Measurements from ENCODE around the gene CLTRN.
"Not testable (repeated sequence)": the region's sequence is repeated elsewhere in the genome, so short reads cannot be mapped to it uniquely, and the experiment has no call there.

The CLTRN gene, protein sequence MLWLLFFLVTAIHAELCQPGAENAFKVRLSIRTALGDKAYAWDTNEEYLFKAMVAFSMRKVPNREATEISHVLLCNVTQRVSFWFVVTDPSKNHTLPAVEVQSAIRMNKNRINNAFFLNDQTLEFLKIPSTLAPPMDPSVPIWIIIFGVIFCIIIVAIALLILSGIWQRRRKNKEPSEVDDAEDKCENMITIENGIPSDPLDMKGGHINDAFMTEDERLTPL

GRCh38 chrX:15664487-15665444 is at the start of gene CLTRN:
Gene CLTRN (minus strand): TSS chrX:15664805. CDS start chrX:15664775, 30 bp downstream.
- no peak for DNase-seq (ENCODE audit: low spot score)

DNA sequence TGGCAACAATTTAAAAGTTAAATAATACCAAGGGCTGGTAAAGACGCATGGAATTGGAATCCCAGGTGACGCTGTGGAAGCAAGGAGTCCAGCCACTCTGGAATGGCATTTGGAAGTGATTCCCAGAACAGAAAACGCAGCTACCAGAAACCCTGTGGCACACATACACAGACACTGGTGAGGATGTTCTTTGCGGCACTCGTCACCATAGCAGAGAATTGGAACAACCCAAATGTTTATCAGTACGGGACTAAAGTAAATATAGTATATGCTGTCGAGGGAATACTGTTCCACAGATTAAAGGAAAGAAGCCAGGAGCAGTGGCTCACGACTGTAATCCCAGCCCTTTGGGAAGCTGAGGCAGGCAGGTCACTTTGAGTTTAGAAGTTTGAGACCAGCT is 39.7 kb upstream of the CLTRN start:
- not testable (repeated sequence) for DNase-seq (ENCODE audit: low spot score)

DNA sequence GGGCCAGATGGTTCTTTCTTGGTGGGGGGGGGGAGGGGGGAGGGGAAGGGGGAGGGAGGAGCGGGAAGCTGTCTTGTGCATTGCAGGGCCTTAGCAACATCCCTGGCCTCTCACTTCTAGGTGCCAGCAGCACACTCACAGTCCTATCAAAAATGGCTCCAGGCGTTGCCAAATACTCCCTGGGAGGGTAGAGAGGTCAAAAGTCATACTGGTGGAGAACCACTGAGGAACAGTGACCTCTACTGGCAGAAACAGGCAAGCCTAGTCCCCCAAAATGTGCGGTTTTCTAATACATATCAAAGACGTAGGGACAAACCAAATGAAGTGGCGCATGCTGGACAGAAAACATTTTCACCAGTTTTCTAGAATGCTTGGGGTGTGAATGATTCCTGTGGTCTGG is 39.2 kb upstream of the CLTRN start:
- DNase-seq (ENCODE audit: low spot score) = not testable (repeated sequence)

DNA sequence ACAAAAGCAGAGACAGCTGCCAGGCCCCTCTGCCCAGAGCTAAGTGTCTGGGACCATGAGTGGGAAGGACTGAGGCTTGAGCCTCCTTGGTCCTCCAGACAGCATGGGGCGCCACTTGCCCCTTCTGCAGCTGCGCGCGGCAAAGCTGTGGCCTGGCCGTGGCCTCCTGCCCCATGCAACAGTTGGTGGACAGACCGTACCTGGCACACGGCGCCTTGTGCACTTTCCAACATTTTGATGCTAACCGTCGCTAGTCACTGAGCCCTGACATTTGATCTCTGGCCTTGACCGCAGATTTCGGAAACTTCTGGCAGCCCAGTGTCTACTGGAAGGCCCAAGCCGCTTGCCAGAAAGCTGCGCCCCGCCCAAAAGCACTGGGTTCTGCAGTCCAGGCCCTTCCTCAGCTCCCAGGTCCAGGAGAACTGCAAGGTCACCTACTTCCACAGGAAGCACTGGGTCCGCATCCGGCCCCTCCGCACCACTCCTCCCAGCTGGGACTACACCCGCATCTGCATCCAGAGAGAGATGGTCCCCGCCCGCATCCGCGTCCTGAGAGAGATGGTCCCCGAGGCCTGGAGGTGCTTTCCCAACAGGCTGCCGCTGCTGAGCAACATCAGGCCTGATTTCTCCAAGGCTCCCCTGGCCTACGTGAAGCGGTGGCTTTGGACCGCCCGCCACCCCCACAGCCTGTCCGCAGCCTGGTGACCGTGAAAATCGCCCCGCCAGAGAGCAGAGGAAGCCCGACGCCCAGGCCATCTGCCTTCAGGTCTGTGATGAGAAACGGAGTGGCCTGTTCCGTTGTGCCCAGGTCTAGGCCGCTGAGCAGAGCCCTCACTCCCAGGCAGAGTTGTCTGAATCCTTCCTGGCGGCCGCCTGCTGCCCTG is 38.1 kb upstream of the CLTRN start:
- no peak for DNase-seq (ENCODE audit: low spot score)

DNA sequence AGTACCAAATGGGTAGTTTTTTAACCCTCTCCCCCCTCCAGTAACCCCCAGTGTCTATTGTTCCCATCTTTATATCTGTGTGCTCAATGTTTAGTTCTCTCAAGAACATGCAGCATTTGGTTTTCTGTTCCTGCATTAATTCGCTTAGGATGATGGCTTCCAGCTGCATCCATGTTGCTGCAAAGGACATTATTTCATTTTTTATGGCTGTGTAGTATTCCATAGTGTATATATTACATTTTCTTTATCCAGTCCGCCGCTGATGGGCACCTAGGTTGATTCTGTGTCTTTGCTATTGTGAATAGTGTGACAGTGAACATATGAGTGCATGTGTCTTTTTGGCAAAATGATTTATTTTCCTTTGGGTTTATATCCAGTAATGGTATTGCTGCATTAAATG is 31.9 kb upstream of the CLTRN start:
- DNase-seq (ENCODE audit: low spot score) = no peak

DNA sequence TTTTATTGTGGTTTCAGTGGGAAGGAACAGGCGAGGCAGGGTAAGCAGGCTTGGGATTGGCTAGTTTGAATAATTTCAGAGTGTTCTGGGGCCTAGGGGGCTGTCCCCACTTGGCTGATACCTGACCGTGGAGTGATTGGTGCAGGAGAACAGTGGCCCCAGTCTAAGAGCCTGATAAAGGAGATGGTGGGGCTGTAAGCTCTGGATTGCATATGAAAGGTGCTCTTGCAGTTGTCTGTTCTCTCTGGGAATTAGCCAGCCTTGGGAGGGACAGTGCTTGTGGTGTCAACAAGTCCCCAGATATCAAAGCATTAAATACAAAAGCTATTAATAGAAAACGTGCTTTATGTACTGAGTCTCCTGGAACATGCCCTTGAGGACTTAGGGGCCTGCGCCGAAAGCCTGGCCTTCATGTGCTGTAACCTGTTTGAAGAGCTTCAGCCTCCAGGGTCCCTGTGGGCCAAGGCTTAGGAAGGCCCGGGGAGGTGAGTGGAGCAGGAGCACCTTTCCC is 30.4 kb upstream of the CLTRN start:
- no peak for DNase-seq (ENCODE audit: low spot score)

- DNase-seq (ENCODE audit: low spot score) = no peak
Observed at GRCh38 chrX:15686818-15687685, 22.4 kb upstream of the CLTRN start.

DNA sequence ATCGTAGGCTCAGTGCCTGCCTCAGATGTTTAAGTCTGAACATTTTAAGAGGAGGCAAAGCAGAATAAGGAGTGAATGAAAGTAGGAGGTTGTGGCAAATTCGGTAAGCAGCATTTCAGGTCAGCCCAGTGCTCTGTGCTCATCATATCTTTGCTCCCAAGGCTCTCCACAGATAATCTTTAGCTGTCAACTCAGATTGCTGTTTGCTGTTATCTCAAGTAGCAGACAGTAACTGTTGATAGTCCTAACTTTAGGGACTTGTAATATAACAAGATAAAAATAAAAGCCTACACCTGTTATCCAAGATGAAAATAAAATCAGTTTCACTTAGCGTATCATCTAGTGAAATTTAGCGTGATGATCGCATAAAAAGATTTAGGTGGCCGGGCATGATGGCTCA is 18.6 kb upstream of the CLTRN start:
- DNase-seq (ENCODE audit: low spot score) = no peak

DNA sequence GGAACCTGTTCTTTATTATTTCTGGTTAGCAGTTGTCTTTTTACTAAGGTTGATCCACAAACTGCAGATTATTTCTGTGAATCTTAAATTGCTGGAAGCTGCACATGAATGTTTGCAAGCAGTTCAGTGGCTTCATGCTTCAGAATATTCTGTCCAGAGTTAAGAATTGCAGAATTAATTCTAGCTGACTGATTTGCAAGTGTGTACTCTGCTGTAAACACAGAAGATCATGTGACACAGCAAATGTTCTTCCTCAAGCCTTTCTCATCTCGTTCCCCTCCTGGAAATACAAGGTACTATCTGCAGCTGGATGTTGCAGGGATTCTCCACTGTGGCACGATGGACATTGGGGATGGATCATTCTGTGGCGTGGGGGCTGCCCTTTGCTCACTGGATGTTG is 16.8 kb upstream of the CLTRN start:
- DNase-seq (ENCODE audit: low spot score) = no peak

DNA sequence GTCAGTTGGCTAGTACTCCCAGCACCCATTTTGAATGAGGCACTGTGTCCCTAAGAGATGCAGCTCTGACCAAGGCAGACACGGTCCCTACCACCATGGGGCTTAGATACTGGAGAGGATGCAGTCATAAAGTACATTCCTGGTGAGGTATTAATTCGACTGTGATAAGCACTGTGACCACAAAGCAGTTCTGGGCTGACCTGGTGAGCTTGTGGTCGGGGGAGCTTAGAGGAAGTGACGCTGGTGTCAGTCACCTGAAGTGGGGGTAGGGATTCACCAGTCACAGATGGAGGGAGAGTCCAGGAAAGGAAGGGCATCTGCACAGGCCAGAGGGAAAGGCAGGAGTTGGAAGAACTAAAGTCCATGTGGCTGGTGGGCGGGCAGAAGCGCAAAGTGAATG is 15.8 kb upstream of the CLTRN start:
- no peak for DNase-seq (ENCODE audit: low spot score)

DNA sequence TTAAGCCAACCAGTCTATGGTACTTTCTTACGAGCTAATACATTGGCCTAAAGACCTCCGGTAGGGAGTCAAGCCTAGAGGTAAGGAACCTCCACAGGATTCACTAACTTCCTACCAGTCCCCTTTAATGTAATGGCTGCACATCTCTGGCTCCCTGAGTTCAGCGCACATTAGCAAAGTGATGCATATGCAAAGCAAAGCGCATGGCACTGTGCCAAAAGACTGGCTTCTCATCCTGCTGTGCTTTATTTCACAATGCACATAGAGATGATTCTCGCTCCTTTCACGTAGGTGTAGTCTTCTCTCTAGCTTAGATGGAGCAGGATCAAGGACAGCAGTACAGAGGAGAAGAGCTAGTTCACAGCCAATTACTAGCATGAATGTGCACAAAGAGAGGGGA is 14.6 kb upstream of the CLTRN start:
- DNase-seq (ENCODE audit: low spot score) = no peak

GRCh38 chrX:15678339-15678738 is 13.7 kb upstream of the CLTRN start:
- DNase-seq (ENCODE audit: low spot score) = no peak

- DNase-seq (ENCODE audit: low spot score) = no peak
Observed at GRCh38 chrX:15676886-15677285, 12.3 kb upstream of the CLTRN start.

DNA sequence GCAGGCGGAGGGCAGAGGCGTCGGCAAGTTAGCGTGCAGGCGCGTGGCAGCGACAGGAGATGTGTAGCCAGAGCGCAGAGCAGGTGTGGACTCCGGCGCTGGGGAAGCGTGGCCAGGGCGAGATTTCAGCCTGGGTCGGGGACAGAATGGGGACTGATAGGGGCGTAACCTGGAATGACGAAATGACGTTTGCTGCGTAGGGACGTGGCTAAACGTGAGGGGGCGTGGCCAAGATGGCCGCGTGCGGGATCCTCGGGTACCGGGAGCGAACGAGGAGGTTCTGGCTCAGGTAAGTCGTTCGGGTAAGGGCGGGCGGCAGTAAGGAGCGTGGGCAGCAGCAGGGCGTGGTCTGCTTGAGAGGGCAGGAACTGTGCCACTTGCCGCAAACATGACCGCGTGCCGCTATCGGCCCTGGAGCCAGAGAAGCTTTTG is 10.9 kb upstream of the CLTRN start:
- no peak for DNase-seq (ENCODE audit: low spot score)

GRCh38 chrX:15674841-15675489 is 10.4 kb upstream of the CLTRN start:
- DNase-seq (ENCODE audit: low spot score) = peak; percentile 90

DNA sequence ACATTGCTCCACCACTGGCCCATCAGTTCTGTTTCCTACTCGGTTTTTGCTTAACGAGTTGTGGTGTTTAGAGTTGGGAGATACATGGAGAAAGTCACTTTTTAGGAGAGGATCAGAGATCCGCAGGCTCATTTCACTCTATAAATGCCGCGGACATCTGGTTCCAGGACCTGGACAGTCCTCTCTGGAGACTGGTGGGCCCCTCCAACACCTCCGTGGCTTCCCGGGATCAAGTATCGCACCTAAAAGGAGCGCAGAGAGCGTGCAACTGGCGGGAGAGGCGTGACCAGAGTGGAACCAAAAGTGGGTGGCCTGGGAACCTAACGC is 9.9 kb upstream of the CLTRN start:
- no peak for DNase-seq (ENCODE audit: low spot score)

DNA sequence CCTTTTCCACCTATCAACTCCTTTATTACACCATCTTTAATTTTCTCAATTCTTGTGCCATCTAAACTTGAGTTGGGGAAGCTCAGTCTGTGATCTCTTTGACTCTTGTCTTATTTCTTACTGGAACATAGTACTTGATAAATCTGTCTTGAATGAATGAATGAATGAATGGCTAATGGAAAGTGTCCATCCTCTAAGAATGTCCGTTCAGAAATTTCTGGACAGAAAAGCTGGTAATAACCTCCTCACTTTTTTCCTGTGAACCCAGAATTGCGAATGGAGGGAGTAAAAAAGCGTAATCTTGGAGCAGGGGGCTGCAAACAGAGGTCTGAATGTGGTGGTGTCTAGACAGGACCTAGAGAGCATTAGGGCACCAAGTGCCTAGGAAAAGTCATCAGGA is 9.4 kb upstream of the CLTRN start:
- no peak for DNase-seq (ENCODE audit: low spot score)

GRCh38 chrX:15672881-15673280 is 8.3 kb upstream of the CLTRN start:
- no peak for DNase-seq (ENCODE audit: low spot score)

DNA sequence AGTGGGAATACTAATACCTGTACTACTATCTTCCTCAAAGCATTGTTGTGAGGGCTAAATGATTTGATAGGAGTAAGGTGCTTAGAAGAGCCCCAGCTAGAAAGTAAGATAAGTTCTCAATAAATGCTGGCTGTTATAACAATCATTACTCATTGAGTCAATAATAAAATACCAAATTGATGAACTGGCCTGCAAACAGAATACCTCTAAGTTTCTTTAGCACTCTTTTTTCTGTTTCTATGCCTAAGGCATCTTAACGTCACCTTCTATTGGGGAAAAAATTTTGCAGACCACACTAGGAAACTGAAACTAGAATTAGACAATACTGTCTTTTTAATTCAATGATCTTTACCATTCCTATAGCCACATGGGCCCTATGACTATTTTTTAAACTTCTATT is 1.2 kb downstream of the CLTRN start:
- no peak for DNase-seq (ENCODE audit: low spot score)

DNA sequence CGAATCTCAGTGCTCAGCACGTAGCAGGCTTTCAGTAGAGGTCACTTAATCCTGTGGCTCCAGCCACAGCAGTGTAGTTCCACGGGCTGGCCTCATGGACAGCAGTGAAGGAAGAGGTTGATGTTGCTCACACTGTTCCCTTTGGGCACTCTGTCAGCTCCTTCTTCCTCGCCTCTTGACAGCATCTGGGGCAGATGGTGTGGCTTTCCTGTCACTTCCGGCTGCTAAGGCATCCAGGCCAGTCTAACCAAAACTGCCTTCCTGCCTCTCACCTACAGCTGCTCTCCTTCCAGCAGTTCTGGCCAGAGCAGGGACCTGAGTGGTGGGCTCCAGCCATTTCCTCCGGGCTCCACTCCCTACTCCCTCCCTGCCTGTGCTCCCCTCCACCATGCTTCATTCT is 9.8 kb downstream of the CLTRN start:
- not testable (repeated sequence) for DNase-seq (ENCODE audit: low spot score)

DNA sequence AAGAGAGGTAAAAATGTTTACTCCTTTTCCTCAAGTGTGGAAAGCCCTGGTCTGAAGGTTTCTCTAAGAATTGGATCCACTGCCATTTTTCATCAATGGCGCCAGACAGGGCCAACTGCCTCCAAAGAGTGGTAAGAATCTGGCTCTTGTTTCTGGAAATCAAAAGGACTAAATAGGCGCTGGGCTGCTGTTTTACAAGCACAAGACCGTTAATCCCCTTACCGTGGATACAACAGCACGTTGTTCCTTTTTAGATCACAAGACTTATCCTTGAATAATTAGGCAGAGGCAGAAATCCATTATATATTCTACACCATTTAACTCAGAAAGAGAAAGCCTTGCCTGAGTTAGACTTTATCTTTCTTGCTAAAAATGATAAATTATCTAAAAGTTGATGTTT is 10.6 kb downstream of the CLTRN start:
- peak; percentile 55 for DNase-seq (ENCODE audit: low spot score)

Data from globus pallidus (tissue), 1 donor.